ENCODE measurements around the gene GNAI3.

Gene GNAI3

DNA sequence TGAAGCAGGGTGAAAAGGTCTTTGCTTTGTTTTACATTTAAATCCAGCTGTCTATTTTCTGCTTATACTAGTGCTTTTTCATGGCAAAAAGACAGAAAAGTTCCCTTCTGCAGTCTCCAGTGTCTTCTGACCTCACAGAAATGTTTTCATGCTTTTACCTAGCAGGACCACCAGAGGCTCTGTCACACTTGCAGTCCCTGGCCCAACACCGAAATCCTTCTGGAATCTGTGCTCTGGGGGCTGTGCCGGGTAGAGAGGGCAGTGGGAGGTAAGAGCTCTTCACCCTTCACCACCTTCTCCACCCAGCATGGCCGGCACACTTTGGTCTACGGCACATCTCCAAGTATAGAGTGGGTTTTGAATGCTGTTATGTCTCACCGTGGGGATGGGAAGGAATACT, 50.2 kb downstream of the GNAI3 start:
- DNase-seq = no peak

DNA sequence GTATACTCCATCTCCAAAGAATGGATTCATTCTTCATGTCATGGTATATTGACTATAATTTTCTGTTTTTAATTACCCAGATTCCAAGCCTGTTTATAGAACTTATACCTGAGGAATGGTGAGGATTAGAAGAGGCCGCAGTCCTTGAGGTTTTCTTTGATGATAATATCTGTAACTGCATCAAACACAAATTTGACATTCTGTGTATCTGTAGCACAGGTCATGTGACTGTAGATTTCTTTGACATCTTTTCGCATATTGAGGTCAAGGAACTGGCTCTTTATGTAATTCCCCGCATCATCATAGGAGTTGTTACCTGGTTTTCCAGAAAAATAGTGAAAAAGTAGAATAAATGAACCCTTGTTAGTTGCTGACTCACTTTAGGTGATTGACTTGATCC, 54.8 kb downstream of the GNAI3 start:
- no peak for DNase-seq

DNA sequence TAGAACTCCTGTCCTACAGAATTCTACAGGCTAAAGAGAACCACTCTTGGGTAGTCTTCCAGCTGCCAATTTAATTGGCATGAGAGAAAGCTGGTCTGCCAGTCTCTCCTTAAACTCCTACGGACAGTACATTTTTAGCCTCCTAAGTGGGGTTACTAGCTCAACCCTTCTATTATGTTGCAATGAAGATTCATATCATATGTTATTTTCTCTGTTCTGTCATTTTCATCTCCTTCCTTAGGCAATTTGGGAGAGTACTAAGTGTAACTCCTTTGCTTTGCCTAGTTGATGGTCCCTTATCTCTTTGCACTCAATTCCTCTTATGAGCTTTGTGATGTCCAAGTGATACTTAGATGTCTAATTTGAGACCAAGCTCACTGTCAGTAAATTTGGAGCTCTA, 57.0 kb downstream of the GNAI3 start:
- no peak for DNase-seq

DNA sequence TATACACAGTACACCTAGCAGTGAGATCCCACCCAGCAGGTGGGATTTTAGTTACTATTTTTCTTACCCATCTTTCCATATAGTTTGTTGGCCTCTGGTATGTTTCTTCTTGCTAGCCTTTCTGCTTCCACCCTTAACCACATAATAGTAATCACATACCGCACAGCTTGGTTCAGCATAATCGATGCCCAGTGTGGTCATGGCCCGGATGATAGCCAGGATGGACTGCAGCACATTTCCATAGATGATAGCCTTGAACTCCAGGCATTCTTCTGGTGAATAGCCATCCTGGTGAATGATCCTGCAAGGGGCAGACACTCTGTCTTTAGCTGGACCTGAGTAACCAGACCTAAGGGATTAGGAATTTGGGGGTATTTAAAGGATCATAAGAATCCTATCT, 61.5 kb downstream of the GNAI3 start:
- no peak for DNase-seq

DNA sequence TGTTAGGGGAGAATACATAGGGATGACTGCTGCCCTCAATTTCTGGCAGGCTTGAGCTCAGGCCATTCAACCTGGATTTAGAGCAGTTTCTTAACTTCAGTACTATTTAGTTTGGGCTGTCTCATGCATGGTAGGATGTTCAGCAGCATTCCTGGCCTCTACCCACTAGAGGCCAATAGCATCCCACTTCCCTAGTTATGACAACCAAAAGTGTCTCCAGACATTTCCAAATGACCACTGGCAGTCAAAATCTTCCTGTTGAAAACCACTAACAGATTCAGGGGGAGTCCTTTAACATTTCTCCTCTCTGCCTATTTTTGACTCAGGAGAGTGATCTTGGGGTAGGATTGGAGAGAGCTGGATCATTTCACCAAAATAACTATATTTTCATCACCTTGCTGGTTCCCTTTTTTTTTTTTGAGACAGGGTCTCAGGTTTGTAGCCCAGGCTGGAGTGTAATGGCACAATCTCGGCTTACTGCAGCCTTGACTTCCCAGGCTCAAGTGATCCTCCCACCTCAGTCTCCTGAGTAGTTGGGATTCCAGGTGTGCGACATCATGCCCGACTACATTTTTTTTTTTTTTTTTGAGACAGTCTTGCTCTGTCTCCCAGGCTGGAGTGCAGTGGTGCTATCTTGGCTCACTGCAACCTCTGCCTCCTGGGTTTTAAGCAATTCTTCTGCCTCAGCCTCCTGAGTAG, 62.3 kb downstream of the GNAI3 start:
- DNase-seq = no peak

DNA sequence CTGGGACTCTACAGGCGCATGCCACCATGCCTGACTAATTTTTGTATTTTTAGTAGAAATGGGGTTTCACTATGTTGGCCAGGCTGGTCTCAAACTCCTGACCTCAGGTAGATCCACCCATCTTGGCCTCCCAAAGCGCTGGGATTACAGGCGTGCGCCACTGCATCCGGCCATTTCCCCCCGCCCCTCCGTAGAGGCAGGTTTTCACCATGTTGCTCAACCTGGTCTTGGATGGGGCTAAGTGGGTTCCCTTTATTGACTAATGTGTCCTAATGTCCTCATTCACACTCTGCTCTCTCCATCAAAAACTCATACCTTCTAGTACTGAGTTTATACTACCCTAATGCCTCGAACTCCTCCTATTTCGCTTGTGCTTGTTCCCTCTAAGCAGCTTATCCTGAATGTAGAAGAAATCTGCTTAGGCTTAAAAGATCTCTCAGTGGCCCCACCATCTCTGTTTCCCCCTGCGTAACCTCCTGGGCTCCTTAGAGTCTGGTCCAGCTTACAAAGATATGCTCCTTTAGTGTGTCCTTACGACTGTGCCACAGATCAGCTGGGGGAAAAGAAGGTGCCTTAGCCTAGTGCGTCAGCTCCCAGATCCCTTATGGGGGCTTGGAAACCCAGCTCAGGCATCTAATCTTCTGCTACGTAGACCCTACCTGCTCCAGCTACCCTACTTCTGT, 63.0 kb downstream of the GNAI3 start:
- no peak for DNase-seq

DNA sequence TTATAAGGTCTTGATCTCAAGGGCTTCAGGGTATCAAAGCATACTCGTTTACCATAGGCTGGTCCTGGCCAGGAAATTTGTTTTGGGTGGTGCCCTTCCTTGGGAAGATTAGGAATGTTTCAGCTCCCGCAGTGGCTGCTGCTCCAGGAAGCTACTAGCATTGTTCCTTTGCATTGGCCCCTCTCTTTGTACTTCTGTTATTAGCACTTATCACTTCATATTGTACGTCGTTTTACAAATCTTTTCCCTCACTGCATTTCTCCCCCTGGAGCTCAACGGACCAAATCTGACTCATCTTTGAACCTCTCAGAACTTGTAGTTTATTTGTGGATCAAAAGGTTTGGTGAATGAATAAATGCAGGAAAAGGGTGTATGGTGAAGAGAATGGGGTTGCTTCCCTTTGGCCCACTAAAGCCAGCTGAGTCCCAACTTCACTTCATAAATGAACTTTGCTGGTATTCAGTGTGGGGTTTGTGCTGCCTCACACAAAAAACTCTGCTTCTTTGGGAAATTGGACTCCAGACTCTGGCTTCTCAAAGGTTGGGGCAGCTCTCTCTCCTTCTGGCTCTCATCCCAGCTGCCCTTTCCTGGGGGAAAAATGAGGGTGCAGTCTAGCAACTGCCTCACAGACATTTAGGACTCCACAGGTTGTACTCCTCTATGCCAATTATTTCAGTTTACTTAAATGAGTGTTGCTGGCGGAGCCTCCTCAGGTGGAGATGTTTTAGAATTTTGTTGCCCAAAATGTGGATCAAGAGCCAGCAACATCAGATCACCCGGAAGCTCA, 65.1 kb downstream of the GNAI3 start:
- no peak for DNase-seq

DNA sequence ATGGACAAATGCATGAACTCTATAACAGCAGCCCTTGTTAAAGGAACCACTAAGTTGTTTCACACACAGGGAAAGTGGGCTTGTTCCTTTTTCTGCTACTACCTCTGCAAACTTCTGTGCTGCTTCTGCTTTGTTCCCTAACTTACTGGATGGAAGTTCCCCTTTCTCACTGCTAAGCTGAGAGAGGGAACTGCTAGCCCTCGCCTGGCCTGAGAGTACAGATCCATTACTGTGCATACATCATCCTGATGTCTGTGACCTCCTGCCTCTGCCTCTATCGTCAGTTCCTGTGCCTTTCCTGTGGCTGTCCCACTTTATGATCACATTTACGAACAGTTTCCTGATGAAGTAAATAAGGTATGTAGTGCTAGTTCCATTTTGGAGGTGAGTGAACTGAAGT, 67.5 kb downstream of the GNAI3 start:
- peak; percentile 94 to 97 for DNase-seq

DNA sequence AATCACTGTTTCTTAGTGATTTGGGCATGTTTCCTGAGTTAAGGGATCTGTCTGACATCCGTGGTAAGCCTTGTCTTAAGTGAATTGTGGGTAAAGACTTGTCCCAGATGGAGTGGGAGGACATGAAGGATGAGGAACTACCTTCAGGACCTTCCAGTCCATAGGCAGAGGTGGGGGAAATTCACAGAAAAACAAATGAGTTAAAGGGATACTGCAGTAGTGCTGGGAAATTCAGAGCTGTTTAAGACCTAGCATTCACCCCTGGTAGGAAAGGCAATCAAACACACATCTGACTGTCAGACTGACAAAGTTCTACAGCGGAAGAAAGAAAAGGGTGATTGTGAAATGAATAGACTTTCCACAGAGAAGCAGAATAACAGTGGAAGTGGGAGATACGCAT, 68.0 kb downstream of the GNAI3 start:
- peak; percentile 35 to 72 for DNase-seq

DNA sequence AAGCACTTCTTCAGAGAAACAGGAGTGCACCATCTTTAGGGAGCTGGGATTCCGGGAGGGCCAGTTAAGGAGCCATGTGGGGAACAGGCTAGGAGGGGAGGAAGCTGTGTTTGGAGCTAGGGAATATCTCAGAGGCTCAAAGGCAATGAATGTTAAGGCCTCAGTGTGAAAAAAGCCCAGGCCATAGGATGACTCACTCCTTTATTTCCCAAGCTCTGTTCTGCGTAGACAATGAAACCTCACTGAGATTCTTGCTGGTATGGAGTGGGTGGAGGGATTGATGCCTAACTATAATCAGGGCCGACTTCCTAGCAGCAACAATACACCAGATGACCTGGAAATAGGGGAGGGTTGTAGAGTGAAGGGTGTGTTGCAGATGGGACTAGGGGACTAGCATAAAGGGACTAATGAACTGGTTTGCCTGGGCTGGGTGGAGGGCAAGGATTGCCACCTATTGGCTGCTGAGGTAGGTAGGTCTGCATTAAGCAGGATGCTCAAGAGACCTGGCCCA, 68.9 kb downstream of the GNAI3 start:
- peak; percentile 85 for DNase-seq

DNA sequence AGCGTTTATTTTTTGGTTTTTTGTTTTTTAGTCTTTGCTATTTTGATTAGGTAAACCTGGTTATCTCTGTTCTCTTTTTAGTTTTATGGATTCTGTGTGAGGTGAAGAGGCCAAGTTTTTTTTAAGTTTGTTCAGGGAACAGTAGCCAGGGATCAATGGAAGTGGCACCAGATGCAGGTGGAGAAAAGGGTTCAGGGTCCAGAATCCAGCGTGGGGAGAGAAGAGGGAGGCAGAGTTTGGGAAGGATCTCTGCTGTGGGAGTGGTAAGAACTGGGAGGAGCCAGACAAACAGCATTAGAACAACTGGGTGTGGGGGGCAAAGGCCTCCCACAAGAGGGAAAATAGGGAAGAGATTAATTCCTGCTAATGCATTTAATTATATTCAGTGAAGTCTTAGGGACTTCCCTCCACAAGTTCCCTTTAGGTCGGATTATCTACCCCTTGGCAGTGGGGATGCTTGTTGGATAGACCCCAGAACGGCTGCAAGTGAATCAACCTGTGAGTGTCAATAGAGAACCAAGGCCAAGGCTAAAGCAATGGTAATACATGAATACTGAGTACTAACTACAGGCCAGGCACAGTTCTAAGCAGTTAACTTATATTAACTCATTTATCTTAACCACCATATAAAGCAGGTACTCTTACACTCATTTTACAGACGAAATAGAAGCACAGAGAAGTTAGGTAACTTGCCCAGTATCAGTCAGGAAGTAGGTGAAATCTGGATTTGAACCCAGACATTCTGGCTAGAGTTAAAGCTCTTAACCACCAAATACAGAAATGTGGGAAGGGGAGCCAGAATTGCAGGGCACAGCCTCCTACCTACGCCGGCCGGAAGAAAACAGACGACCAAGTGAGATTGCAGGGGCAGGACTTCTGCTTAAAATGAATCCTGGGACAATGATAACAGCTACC, 70.5 kb downstream of the GNAI3 start:
- DNase-seq = peak; percentile 59 to 61

DNA sequence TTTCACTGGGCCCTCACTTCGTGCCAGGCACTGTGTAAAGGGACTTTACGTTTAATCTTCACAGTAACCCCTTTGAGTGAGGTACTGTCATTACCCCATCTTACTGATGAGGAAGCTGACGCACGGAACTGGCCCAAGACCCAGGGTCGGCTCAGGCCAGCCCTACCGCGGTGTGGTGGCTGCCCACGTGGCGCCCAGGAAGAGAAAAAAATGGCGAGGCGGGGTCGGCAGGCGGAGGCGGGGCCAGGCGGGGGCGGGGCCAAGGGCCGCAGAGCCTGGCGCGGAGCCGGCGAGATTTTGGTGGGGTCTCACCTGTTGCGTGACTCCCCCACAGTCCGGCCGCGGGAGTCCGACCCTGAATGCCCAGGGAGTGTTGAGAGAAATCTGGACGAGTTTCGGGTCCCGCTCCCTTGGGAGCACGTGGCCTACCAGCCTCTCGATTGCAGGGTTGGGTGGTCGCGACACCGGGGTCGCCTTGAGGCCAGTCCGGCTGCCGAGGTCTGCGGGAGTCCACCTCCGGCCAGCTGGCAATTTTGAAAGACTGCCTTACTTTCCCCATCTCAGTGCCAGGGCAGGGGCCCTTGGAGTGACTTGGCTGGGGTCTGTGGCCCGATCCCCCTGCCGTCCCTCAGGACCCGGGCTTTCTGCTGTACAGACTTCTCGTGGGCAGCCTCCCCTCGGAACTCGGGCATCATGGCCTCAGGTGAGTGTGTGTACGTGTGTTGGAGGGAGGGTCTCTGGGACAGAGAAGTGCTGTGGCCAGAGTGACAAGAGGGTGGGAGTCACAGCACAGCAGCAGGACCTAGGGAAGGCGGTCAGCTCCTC, 71.4 kb downstream of the GNAI3 start, which contains the start of the genes AMPD2 and GNAT2:
AMPD2 (plus strand) TSS at position 262 of the 825 bp plus-strand sequence. CDS start 1,339 bp downstream, outside the sequence.
GNAT2 (minus strand) TSS at position 41 of the 825 bp plus-strand sequence. CDS start 6,746 bp downstream, outside the sequence.
- DNase-seq = peak; percentile 88 to 94

DNA sequence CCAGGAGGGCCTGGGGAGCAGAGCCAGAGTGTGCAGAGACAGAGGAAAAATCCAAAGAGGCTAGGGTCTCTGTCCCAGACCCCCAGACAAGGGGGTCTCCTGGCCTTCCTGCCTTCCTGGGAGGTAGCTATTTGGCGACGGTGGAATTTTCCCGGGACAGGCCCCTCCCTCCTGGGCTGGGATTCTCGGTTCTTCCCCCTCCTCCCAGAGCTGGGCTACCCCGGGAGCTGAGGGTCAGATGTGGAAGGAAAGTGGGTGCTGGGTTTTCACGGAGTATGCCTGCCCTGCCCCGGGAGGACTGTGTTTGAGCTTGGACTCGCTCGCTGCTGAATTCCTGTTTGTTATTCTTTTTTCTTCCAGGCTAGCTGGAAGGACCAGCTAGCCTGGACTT, 72.0 kb downstream of the GNAI3 start:
- no peak for DNase-seq

DNA sequence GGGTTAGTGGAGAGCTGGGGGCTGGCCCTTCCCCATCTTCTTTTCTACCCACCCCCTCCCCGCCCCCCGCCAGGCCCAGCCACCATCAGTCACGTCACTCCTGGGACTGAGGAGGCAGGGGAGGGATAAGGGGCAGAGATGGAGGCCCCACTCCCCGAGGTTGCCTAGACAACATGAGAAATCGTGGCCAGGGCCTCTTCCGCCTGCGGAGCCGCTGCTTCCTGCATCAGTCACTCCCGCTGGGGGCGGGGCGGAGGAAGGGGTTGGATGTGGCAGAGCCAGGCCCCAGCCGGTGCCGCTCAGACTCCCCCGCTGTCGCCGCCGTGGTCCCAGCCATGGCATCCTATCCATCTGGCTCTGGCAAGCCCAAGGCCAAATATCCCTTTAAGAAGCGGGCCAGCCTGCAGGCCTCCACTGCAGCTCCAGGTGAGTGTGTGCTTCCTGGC, 72.4 kb downstream of the GNAI3 start:
- peak; percentile 85 to 91 for DNase-seq

DNA sequence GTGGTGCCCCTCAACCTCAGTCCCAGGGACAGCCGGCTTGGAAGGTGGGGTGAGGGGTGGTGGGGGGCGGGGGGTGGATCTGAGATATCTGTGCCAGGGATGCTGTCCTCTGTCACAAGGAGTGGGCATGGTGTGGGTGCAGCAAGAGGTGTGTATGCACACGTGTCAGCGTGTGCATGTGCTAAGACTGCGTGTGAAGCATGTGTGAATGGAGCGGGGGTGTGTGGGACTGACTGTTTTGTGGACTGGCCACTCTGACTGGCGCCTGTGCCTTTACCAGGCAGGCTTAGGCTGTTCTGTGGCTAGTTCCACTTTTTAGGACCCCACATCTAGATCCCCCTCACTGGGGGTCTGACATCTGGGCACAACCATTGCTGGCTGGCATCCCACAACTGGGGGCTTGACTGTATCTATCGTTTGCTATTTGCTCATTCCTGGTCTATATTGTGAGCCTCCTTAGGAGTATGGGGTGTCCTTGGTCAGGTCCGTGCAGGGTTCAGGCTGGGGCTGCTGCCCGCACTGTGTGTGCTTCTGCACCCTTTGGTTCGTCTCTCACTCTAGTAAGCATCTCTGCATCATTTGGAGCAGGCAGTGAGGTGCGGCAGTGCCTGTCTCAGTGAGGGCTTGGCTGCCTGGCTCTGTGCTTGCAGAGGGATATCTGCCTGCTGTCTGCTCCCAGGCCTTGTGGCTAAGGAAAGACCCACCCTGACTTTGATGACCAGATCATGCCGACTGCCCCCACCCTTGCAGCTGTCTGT, 73.1 kb downstream of the GNAI3 start:
- DNase-seq = peak in 1 of 2 donors; percentile 42

DNA sequence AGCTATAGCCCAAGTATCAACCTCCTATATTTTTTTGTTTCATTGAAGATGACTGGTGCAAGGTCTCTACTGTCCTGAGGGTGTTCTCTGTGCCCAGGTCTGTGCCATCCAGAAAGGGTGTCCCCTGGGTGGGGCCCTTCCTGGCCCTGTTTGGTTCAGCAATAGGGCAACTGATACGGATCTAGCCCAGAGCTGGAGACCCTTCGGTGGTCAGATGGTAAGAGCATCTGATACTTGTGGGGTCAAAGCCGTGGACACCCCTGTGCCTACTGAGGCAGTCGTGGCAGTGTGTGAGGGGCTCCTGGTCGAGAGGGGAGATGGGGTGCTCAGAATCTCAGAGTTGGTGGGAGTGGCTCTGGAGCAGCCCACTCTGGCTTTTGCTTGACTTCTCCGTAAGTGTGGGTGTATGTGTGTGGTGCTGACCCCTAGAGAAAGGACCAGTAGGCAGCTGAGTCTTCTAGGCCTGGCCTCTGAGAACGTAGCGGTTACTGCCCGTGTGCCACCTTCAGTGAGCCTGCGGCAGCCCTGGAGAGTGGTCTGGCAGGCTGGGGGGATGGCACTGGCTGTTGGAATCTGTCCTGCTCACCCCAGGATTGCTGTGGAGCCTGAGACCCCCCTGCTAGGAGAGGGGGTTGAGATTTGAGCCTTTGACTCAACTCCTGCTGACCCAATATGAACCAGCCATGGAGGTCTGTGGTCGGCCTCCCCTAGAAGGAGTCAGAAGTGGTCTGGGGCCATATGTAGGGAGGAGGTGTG, 73.9 kb downstream of the GNAI3 start:
- no peak for DNase-seq

DNA sequence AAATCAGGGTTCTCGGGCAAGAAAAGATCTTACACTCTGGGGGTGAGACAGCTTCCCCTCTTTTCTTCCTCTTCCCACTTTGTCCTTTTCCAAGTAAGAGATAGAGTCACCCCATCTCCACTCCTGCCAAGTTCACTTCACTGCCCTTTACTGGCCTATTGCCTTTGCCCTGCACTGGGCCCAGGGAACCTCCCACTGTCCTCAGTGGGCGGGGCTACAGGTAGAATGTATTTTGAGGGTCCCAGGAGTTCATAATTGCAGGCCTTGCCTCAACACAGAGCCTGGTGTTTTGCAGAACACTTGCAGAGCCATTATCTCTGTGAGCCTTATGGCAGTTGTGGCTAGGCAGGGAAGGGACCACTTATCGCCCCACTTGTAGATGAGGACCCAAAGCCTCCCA, 74.5 kb downstream of the GNAI3 start:
- DNase-seq = peak in 1 of 2 donors; percentile 27

DNA sequence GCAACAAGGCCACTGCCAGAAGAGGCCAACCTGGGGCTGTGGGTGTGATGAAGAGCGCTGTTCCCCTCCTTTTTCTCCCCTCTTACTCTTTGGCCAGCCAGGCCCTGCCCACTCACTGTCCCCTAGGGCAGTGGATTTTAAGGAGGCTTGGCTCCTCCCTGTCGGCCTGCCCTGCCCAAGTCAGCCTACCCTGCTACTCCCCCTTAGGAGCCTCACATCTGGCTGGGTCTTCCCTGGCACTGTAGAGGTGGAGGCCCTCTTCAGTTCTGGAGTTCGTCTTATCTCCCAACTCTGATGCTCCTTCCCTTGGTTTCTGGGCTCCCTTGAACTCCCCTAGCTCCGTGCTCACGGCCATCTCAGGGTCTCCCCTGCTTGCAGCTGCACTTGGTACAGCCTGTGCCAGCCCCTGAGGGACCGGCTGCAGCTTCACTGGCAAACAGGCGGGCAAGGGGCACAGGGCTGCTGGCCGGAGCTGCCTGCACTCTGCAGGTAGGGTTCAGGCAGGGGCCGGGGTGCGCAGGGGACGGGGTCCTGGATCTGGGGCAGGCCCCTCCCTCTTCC, 75.3 kb downstream of the GNAI3 start:
- no peak for DNase-seq

Measured in inflammatory macrophage (primary cell).